ENCODE results near the gene C19orf25.

GRCh38 chr19:1429750-1430149 lies 49.3 kb downstream of the C19orf25 start:
- TF ChIP-seq CTCF (IDR thresholded peaks at IDR 0.05) (no peak), POLR2A (IDR thresholded peaks at IDR 0.05) (no peak)

All from right lobe of liver (tissue), 4 donors.